Testis (tissue), 3 donors: ENCODE measurements around the gene C22orf31. TPM values are rescaled to one million over a fixed set of nuclear protein-coding genes. Genes with fewer than 3 reads are reported as not detected.

Experiments used
- DNase-seq: peaks from one replicate; pipeline ENCODE4 v3.0.0-alpha.2; 2019
- H3K27ac ChIP-seq, 2 donors: fragments of 200-600 bp; sonication (generic); one replicate each; pipeline ENCODE4 v1.5.1; 2019
- H3K27me3 ChIP-seq: fragments of 200-600 bp; sonication (generic); one replicate; pipeline ENCODE4 v1.5.1; 2019
- H3K36me3 ChIP-seq: fragments of 200-600 bp; sonication (generic); one replicate; pipeline ENCODE4 v1.5.1; 2017; ENCODE audit warnings: low read depth; ENCODE audit errors: missing control alignments
- H3K4me1 ChIP-seq: fragments of 200-600 bp; sonication (generic); one replicate; pipeline ENCODE4 v1.5.1; 2019
- H3K4me3 ChIP-seq, 2 donors: fragments of 200-600 bp; sonication (generic); one replicate each; pipeline ENCODE4 v1.5.1; 2017 to 2019
- H3K9me3 ChIP-seq: fragments of 200-600 bp; sonication (generic); one replicate; pipeline ENCODE4 v1.5.1; 2017
- CTCF ChIP-seq, 3 experiments: fragments of 450-650 bp in 2 of 3; fragments of 200-600 bp in 1 of 3; sonication (generic) in 1 of 3; IDR thresholded peaks; one replicate each; pipeline ENCODE4 v1.5.1; 2016 to 2019; ENCODE audit warnings: antibody characterized with exemption in 3 of 3, mild to moderate bottlenecking in 2 of 3, moderate library complexity in 1 of 3
- POLR2A ChIP-seq: fragments of 450-650 bp; IDR thresholded peaks from one replicate; pipeline ENCODE4 v1.6.1; 2017; ENCODE audit warnings: antibody characterized with exemption, mild to moderate bottlenecking, moderate library complexity
- WGBS, 2 donors: methylation state at CpG; one replicate each; pipeline ENCODE4 v1.1.5; 2018; 5-methylcytosine and 5-hydroxymethylcytosine counted together
- intact Hi-C: fragments of 100-400 bp; cut with DNase I; formaldehyde crosslinking; loops from one replicate; pipeline ENCODE4 v1.15.1; 2023; ENCODE audit warnings: low total_unique reads
- polyA plus RNA-seq: library from polyadenylated mRNA; stranded (reverse); fragments of 350-450 nt; fragmentation: Illumina TruSeq; extraction: RNeasy Lipid Tissue Mini Kit (QIAGEN cat#74804); gene quantifications from one replicate; pipeline ENCODE4 v1.2.3, GENCODE V29; 2014; ENCODE audit warnings: low read depth, low replicate concordance; ENCODE audit not compliant: insufficient read depth
- total RNA-seq, 2 donors: library from RNA; depleted of rRNA; stranded (reverse); fragments of >200 nt; gene quantifications; one replicate each; pipeline ENCODE4 v1.2.3, GENCODE V29; 2016

C22orf31 gene
- total and polyA plus RNA-seq, 3 donors from 2014 or later = 1.8 to 10.9 (median 4.5) TPM

GRCh38 chr22:29071261-29072045 is 9.8 kb upstream of the C22orf31 start:
- Histone ChIP-seq H3K9me3 (no peaks in the 10 kb centered on the region), H3K4me3 (peak overlapping the region; percentile 45 to 49), H3K27me3 (no peaks in the 10 kb centered on the region), H3K36me3 (no peaks in the 10 kb centered on the region), H3K27ac (peak overlapping the region; percentile 28 to 33), H3K4me1 (peaks cover 29% of the 10 kb centered on the region)
- TF ChIP-seq POLR2A = no peak
- no peak for TF ChIP-seq CTCF (IDR thresholded peaks at IDR 0.05)
- intact Hi-C loops = no loop called here
- DNase-seq = peak; percentile 56
- WGBS, 2 donors = 1 to 7% methylated on average over 34 to 47 of the region's 60 CpGs

- no peak overlapping the region for H3K27ac ChIP-seq
- DNase-seq = no peak
- intact Hi-C loops = no loop called here
- no peak for TF ChIP-seq CTCF (IDR thresholded peaks at IDR 0.05)
- no peak for TF ChIP-seq POLR2A
- no peak overlapping the region for H3K4me3 ChIP-seq
- 58 to 65% methylated on average over 4 of the region's 4 CpGs for WGBS, 2 donors
- no peaks in the 10 kb centered on the region for H3K9me3 ChIP-seq
- H3K27me3 ChIP-seq = no peaks in the 10 kb centered on the region
- no peaks in the 10 kb centered on the region for H3K36me3 ChIP-seq
- peaks cover 29% of the 10 kb centered on the region for H3K4me1 ChIP-seq
These were observed 8.9 kb upstream of the C22orf31 start for GRCh38 chr22:29070490-29070889.

- Histone ChIP-seq H3K27ac (no peak overlapping the region), H3K27me3 (no peaks in the 10 kb centered on the region), H3K36me3 (no peaks in the 10 kb centered on the region), H3K4me1 (peaks cover 21% of the 10 kb centered on the region), H3K9me3 (no peaks in the 10 kb centered on the region), H3K4me3 (no peak overlapping the region)
- TF ChIP-seq POLR2A (no peak), CTCF (IDR thresholded peaks at IDR 0.05) (no peak)
- 66 to 79% methylated on average over 4 of the region's 4 CpGs for WGBS, 2 donors
- no peak for DNase-seq
- intact Hi-C loops = no loop called here
These were observed 7.8 kb upstream of the C22orf31 start for GRCh38 chr22:29069463-29069862.

- TF ChIP-seq CTCF (IDR thresholded peaks at IDR 0.05) = no peak
- TF ChIP-seq POLR2A = no peak
- Histone ChIP-seq H3K36me3 (no peaks in the 10 kb centered on the region), H3K9me3 (no peaks in the 10 kb centered on the region), H3K4me1 (no peaks in the 10 kb centered on the region), H3K27ac (no peak overlapping the region), H3K27me3 (no peaks in the 10 kb centered on the region), H3K4me3 (no peak overlapping the region)
- no peak for DNase-seq
- 55 to 64% methylated on average over 7 of the region's 7 CpGs for WGBS, 2 donors
- intact Hi-C loops = no loop called here
These were observed 4.0 kb upstream of the C22orf31 start for GRCh38 chr22:29065468-29066190.
